KG1 (cell line): ENCODE data around the gene PDE1C.

Experiments
- DNase-seq: peaks from one replicate; lab custom pipeline; 2025; lab: John Stamatoyannopoulos, UW

PDE1C gene

GRCh38 chr7:32074787-32075585, 4.8 kb upstream of the PDE1C start:
- DNase-seq = no peak

- no peak for DNase-seq
Observed at GRCh38 chr7:32073533-32073932, 3.3 kb upstream of the PDE1C start.

GRCh38 chr7:32072397-32072796, 2.2 kb upstream of the PDE1C start:
- no peak for DNase-seq

- DNase-seq = no peak
Observed at GRCh38 chr7:32071466-32072091, 1.4 kb upstream of the PDE1C start.

GRCh38 chr7:32070051-32070405, 179 bp downstream of the PDE1C start:
- no peak for DNase-seq

GRCh38 chr7:32069116-32069650, 1.0 kb downstream of the PDE1C start:
- no peak for DNase-seq

GRCh38 chr7:32068411-32069101, 1.7 kb downstream of the PDE1C start:
- DNase-seq = no peak

GRCh38 chr7:32066441-32066840, 3.8 kb downstream of the PDE1C start:
- no peak for DNase-seq

- DNase-seq = no peak
Observed at GRCh38 chr7:32063614-32064013, 6.6 kb downstream of the PDE1C start.

- DNase-seq = no peak
Observed at GRCh38 chr7:32062150-32062549, 8.1 kb downstream of the PDE1C start.

GRCh38 chr7:32061346-32061745, 8.9 kb downstream of the PDE1C start:
- DNase-seq = no peak

GRCh38 chr7:32059289-32060011, 10.8 kb downstream of the PDE1C start:
- no peak for DNase-seq

- no peak for DNase-seq
Observed at GRCh38 chr7:32058002-32058401, 12.2 kb downstream of the PDE1C start.

- DNase-seq = no peak
Observed at GRCh38 chr7:32056767-32057166, 13.4 kb downstream of the PDE1C start.

- no peak for DNase-seq
Observed at GRCh38 chr7:32053204-32053603, 17.0 kb downstream of the PDE1C start.

GRCh38 chr7:32051128-32051527, 19.1 kb downstream of the PDE1C start:
- no peak for DNase-seq

- no peak for DNase-seq
Observed at GRCh38 chr7:32049599-32049998, 20.6 kb downstream of the PDE1C start.

GRCh38 chr7:32048970-32049491, 21.2 kb downstream of the PDE1C start:
- DNase-seq = no peak

- DNase-seq = no peak
Observed at GRCh38 chr7:32047801-32048200, 22.4 kb downstream of the PDE1C start.

GRCh38 chr7:32047075-32047474, 23.1 kb downstream of the PDE1C start:
- DNase-seq = no peak

- DNase-seq = no peak
Observed at GRCh38 chr7:32045228-32045627, 25.0 kb downstream of the PDE1C start.

GRCh38 chr7:32044739-32045138, 25.5 kb downstream of the PDE1C start:
- no peak for DNase-seq
